ENCODE results near the gene MYL10. TPM values are rescaled to one million over a fixed set of nuclear protein-coding genes. Genes with fewer than 3 reads are reported as not detected.
"Not testable (repeated sequence)": the region's sequence is repeated elsewhere in the genome, so short reads cannot be mapped to it uniquely, and the experiment has no call there.

MYL10 gene
- total and polyA plus RNA-seq, 2 experiments from 2014 or later: 1.3 TPM; not detected in 1

- not testable (repeated sequence) for H3K9me2 ChIP-seq (ENCODE audit: insufficient read depth); DNase-seq (ENCODE audit: low spot score); H4K20me1 ChIP-seq (replicated peaks; ENCODE audit: insufficient read depth); H3K79me2 ChIP-seq (replicated peaks; ENCODE audit: insufficient read depth); H3K4me3 ChIP-seq; H3K36me3 ChIP-seq (ENCODE audit: insufficient read depth); H3K4me3 Mint-ChIP-seq; H3K4me2 ChIP-seq; H3K27ac ChIP-seq (ENCODE audit: low read depth); H2AFZ ChIP-seq; H3K9me3 Mint-ChIP-seq; H3K27ac Mint-ChIP-seq; H3K27me3 ChIP-seq (ENCODE audit: insufficient read depth); H3F3A ChIP-seq (replicated peaks; ENCODE audit: low read depth); H3K36me3 Mint-ChIP-seq (ENCODE audit: low read depth); ATAC-seq
- H3K4me1 Mint-ChIP-seq: peaks cover 10% of the 10 kb centered on the region
- peaks cover 11% of the 10 kb centered on the region; the same call in 1 of the 2 replicates for H3K4me1 ChIP-seq (ENCODE audit: insufficient read depth)
- peaks cover 13% of the 10 kb centered on the region for H3K27me3 Mint-ChIP-seq (ENCODE audit: insufficient read depth, low read depth, poor library complexity)
These were observed 24.2 kb downstream of the MYL10 start for GRCh38 chr7:101604934-101605332.

DNA sequence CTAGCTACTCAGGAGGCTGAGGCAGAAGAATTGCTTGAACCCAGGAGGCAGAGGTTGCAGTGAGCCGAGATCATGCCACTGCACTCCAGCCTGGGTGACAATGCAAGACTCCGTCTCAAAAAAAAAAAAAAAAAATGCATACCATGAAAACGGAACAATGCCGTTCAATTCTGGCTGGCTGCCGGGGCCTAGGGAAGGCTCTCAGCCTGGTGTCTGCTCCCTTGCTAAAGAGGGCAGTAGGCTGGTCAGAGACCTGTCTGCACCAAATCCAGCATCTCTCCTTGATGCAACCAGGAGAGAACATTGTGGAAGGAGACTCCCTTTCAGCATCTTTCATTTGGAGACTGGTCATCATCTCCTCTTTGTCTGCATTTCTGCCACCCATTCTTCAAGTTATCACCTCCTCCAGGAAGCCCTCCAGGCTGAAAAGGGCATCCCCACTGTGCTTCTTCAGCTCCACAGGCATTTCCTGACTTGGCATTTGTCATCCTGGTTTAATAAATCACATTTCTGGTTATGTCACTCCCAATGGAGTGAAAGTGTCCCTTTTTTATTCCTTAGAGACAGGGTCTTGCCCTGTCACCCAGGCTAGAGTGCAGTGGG, 24.7 kb downstream of the MYL10 start:
- H4K20me1 ChIP-seq (replicated peaks; ENCODE audit: insufficient read depth): no peaks in the 10 kb centered on the region
- H3K4me3 ChIP-seq: no peak overlapping the region
- DNase-seq (ENCODE audit: low spot score): no peak
- no peaks in the 10 kb centered on the region for H3K36me3 Mint-ChIP-seq (ENCODE audit: low read depth)
- no peaks in the 10 kb centered on the region; the same call in 2 of the 3 replicates for H3K9me3 Mint-ChIP-seq
- no peaks in the 10 kb centered on the region for H3K9me2 ChIP-seq (ENCODE audit: insufficient read depth)
- no peaks in the 10 kb centered on the region for H3K36me3 ChIP-seq (ENCODE audit: insufficient read depth)
- H2AFZ ChIP-seq: no peak overlapping the region
- H3F3A ChIP-seq (replicated peaks; ENCODE audit: low read depth): no peaks in the 10 kb centered on the region
- no peak overlapping the region for H3K27ac Mint-ChIP-seq
- peaks cover 10% of the 10 kb centered on the region for H3K4me1 Mint-ChIP-seq
- H3K4me2 ChIP-seq: no peak overlapping the region
- no peak overlapping the region for H3K27ac ChIP-seq (ENCODE audit: low read depth)
- no peak for ATAC-seq
- H3K27me3 ChIP-seq (ENCODE audit: insufficient read depth): no peaks in the 10 kb centered on the region
- H3K4me1 ChIP-seq (ENCODE audit: insufficient read depth): peaks cover 9% of the 10 kb centered on the region; the same call in 1 of the 2 replicates
- H3K79me2 ChIP-seq (replicated peaks; ENCODE audit: insufficient read depth): no peaks in the 10 kb centered on the region
- H3K4me3 Mint-ChIP-seq: no peak overlapping the region
- peaks cover 11% of the 10 kb centered on the region for H3K27me3 Mint-ChIP-seq (ENCODE audit: insufficient read depth, low read depth, poor library complexity)
- TF ChIP-seq JUNB (IDR thresholded peaks at IDR 0.05; ENCODE audit: unreplicated experiment) (no peak), ETS1 (IDR thresholded peaks at IDR 0.05) (no peak), NANOG (IDR thresholded peaks at IDR 0.05; ENCODE audit: borderline replicate concordance) (no peak), CTCF (conservative IDR thresholded peaks at IDR 0.05; ENCODE audit: low read depth in 2 of 2) (no peak), EZH2 (IDR thresholded peaks at IDR 0.05; ENCODE audit: low read depth, unreplicated experiment) (no peak), CREB1 (CRISPR knock-in tag; IDR thresholded peaks at IDR 0.05; ENCODE audit: low read depth) (no peak), ZNF114 (CRISPR knock-in tag; IDR thresholded peaks at IDR 0.05) (no peak)
- TF ChIP-seq, protein P1, sequence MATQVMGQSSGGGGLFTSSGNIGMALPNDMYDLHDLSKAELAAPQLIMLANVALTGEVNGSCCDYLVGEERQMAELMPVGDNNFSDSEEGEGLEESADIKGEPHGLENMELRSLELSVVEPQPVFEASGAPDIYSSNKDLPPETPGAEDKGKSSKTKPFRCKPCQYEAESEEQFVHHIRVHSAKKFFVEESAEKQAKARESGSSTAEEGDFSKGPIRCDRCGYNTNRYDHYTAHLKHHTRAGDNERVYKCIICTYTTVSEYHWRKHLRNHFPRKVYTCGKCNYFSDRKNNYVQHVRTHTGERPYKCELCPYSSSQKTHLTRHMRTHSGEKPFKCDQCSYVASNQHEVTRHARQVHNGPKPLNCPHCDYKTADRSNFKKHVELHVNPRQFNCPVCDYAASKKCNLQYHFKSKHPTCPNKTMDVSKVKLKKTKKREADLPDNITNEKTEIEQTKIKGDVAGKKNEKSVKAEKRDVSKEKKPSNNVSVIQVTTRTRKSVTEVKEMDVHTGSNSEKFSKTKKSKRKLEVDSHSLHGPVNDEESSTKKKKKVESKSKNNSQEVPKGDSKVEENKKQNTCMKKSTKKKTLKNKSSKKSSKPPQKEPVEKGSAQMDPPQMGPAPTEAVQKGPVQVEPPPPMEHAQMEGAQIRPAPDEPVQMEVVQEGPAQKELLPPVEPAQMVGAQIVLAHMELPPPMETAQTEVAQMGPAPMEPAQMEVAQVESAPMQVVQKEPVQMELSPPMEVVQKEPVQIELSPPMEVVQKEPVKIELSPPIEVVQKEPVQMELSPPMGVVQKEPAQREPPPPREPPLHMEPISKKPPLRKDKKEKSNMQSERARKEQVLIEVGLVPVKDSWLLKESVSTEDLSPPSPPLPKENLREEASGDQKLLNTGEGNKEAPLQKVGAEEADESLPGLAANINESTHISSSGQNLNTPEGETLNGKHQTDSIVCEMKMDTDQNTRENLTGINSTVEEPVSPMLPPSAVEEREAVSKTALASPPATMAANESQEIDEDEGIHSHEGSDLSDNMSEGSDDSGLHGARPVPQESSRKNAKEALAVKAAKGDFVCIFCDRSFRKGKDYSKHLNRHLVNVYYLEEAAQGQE (IDR thresholded peaks at IDR 0.05; ENCODE audit: unreplicated experiment): no peak
- TF ChIP-seq, protein P2, sequence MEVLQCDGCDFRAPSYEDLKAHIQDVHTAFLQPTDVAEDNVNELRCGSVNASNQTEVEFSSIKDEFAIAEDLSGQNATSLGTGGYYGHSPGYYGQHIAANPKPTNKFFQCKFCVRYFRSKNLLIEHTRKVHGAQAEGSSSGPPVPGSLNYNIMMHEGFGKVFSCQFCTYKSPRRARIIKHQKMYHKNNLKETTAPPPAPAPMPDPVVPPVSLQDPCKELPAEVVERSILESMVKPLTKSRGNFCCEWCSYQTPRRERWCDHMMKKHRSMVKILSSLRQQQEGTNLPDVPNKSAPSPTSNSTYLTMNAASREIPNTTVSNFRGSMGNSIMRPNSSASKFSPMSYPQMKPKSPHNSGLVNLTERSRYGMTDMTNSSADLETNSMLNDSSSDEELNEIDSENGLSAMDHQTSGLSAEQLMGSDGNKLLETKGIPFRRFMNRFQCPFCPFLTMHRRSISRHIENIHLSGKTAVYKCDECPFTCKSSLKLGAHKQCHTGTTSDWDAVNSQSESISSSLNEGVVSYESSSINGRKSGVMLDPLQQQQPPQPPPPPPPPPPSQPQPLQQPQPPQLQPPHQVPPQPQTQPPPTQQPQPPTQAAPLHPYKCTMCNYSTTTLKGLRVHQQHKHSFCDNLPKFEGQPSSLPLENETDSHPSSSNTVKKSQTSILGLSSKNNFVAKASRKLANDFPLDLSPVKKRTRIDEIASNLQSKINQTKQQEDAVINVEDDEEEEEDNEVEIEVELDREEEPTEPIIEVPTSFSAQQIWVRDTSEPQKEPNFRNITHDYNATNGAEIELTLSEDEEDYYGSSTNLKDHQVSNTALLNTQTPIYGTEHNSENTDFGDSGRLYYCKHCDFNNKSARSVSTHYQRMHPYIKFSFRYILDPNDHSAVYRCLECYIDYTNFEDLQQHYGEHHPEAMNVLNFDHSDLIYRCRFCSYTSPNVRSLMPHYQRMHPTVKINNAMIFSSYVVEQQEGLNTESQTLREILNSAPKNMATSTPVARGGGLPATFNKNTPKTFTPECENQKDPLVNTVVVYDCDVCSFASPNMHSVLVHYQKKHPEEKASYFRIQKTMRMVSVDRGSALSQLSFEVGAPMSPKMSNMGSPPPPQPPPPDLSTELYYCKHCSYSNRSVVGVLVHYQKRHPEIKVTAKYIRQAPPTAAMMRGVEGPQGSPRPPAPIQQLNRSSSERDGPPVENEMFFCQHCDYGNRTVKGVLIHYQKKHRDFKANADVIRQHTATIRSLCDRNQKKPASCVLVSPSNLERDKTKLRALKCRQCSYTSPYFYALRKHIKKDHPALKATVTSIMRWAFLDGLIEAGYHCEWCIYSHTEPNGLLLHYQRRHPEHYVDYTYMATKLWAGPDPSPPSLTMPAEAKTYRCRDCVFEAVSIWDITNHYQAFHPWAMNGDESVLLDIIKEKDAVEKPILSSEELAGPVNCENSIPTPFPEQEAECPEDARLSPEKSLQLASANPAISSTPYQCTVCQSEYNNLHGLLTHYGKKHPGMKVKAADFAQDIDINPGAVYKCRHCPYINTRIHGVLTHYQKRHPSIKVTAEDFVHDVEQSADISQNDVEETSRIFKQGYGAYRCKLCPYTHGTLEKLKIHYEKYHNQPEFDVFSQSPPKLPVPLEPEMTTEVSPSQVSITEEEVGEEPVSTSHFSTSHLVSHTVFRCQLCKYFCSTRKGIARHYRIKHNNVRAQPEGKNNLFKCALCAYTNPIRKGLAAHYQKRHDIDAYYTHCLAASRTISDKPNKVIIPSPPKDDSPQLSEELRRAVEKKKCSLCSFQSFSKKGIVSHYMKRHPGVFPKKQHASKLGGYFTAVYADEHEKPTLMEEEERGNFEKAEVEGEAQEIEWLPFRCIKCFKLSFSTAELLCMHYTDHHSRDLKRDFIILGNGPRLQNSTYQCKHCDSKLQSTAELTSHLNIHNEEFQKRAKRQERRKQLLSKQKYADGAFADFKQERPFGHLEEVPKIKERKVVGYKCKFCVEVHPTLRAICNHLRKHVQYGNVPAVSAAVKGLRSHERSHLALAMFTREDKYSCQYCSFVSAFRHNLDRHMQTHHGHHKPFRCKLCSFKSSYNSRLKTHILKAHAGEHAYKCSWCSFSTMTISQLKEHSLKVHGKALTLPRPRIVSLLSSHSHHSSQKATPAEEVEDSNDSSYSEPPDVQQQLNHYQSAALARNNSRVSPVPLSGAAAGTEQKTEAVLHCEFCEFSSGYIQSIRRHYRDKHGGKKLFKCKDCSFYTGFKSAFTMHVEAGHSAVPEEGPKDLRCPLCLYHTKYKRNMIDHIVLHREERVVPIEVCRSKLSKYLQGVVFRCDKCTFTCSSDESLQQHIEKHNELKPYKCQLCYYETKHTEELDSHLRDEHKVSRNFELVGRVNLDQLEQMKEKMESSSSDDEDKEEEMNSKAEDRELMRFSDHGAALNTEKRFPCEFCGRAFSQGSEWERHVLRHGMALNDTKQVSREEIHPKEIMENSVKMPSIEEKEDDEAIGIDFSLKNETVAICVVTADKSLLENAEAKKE (CRISPR knock-in tag; IDR thresholded peaks at IDR 0.05): no peak

Data from GM23338 (cell line).